ENCODE measurements around the gene PRMT5.
"Not testable (repeated sequence)": the region's sequence is repeated elsewhere in the genome, so short reads cannot be mapped to it uniquely, and the experiment has no call there.

The PRMT5 gene

DNA sequence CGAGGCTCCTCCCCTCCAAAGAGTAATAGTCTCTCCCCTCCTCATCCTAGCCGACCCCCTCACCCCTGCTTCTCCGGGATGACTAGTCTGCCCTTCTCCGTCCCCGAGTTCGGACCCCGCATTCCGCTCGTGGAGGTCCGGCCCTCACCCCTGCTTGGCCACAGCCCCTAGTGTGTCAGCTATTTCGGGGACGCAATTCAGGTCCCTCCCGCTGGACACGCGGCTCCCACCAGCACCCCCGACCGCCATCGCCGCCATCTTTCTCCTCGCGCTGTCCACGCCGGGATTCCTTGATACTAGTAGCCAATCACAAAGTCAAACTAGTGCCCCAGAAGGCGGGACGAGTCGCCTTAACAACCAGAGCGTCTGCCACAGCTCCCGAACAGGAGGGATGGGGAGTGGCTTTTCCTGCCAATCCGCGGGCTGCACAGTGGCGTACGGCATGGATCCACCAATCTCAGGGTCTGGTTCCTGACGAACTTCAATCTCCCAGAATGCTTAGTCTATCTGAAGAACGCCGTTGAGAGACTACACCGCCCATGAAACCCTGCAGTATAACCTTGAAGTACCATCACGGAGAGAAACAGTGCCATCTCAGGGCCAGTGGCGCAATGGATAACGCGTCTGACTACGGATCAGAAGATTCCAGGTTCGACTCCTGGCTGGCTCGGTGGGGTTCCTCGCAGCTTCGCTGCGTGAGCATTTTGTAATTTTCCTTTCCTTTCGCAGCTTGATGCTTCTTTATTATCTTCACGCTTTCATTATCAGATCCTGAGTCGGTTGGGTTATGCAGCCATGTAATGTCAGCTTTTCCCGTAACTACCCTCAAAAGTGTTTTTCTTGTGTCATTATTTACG, at the start of gene PRMT5:
Gene PRMT5, minus strand, starts transcription at position 273 of the 857 bp plus-strand sequence. Its CDS starts 15 bp downstream, at position 258.
- peak; percentile 88 to 94 for DNase-seq (ENCODE audit: low read depth in 2 of 2)

DNA sequence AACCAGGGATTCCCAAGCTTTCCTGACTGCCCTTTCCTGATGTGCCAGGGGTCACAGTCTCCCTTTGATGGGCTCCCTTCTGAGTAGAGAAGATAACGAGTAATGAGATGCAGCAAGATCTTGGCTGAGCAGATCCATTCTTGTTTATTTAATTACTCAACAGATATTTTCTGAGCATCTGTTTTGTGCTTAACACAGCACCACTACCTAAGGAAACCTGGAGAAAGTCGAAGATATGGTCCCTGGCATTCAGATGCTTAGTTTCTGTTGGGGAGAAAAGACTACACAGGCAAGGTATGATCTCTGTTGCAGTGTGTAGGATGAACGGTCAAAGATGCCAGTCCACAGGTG, 49.3 kb upstream of the PRMT5 start:
- DNase-seq (ENCODE audit: low read depth in 2 of 2) = no peak

DNA sequence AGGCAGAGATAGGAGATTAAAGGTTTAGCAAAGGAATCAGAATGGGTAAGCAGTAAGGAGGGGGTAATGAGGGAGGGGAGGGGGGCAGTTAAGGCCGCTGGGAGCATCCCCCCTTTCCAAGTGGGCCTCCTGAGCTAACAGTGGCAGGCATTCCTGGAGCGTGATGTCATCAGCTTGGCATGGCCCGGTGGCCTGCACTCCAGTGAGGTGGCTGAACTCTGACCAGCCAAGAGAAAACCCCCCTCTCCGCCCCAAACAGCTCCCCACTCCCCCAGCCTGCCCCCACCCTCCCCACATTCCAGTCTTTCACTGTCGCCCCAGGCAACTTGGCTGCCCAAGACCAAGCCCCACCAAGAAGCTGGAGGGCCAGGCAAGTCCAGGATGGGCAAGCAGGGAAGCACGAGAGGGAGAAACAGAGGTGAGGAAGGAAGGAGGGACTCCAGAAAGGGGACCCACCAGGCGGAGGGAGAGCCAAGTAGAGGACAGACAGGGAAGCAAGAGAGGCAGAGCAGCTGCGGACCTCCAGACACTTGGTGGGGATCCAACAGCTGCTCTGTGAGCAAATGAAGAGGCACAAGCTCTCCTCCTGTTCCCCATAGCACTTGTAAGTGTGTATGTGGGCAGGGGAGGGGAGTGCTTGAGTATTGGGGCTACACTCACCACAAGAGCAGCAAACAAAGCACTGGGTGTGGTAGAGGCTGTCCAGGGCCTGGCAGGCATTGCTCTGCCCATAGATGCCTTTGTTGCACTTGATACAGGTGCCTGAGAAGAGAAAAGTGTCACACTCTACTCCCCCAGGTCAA, 48.7 kb upstream of the PRMT5 start:
- DNase-seq (ENCODE audit: low read depth in 2 of 2) = no peak

DNA sequence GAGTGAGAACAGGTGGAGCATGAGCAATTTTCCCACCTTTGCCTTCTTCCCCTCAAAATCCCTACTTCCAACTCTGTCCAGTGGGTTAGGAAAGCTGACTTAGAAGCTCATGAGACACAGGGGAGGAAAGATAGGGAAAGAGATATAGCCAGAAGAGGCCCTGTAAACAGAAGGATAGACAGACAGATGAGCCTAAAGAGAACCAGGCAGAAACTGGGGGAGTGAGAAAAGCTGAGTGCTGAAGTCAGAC, 48.2 kb upstream of the PRMT5 start:
- DNase-seq (ENCODE audit: low read depth in 2 of 2) = no peak

DNA sequence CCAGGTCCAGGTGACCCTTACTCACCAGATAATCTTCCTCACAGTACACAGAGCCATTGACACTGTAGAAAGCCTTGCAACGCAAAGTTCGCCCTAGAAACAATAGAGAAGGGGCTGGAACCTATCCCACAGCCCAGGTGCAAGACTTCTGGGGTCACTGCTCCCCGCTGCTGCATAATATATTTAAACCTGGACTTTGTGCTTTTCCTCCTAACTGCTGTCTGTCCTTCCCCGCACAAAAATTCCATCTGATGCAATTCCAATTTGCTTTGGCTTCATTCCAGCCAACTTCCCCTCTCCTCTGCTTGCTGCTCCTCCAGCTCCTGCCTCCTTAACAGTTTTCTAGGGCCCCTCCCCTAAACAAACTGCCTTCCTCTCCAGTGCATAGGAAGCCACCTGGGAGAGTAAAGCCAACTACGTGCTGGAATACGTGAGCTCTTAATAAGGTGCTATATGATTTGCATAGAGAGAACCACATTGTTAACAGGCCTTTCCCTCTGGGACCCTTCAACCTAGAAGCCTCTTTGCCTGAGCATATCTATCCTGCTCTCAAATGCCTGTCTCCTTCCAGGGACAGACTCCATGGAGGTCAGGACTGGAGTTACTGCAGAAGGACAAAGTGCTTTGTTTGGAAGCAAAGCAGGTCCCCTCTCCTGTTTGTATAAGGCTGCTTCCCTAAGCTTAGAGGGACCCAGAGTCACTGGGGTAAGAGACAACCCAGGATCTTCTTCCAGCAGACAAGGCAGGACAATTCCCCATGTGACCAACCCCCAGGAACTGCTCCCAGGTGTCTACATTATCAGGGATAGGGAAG, 47.7 kb upstream of the PRMT5 start:
- DNase-seq (ENCODE audit: low read depth in 2 of 2) = no peak

DNA sequence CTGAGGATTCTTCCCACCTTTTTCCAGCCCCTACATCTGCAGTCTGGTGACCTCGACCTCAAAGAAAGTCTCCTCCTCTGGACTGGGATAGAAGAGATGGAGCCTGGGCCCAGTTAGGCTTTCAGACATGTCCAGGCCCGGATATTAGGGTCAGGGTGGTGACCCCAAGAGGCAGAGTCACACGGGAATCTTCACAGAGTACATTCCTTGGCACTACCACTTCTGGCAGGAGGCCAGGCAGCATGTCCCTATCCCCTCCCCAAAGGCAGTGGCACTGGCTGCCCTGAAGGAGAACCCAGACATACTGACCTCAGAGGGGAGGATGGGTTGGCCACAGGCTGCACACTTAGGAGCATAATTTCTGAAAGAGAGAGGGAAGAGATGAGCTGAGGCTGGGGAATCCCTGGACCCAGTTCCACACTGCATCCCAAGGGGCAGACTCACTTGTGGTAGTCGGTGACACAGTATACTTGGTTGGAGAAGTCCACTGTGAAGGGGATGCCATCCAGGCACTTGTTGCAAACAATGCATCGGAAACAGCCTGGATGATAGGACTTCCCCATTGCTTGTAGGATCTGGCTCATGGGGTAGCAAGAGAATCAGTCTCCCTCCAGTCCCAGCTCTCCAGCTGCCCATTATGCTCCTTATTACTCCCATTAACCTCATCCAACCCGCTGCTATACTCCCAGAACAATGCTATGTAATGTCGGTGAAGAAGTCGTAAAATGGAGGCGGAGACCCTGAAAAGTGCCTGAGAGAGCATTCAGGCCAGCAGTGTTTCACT, 45.5 kb upstream of the PRMT5 start:
- no peak for DNase-seq (ENCODE audit: low read depth in 2 of 2)

DNA sequence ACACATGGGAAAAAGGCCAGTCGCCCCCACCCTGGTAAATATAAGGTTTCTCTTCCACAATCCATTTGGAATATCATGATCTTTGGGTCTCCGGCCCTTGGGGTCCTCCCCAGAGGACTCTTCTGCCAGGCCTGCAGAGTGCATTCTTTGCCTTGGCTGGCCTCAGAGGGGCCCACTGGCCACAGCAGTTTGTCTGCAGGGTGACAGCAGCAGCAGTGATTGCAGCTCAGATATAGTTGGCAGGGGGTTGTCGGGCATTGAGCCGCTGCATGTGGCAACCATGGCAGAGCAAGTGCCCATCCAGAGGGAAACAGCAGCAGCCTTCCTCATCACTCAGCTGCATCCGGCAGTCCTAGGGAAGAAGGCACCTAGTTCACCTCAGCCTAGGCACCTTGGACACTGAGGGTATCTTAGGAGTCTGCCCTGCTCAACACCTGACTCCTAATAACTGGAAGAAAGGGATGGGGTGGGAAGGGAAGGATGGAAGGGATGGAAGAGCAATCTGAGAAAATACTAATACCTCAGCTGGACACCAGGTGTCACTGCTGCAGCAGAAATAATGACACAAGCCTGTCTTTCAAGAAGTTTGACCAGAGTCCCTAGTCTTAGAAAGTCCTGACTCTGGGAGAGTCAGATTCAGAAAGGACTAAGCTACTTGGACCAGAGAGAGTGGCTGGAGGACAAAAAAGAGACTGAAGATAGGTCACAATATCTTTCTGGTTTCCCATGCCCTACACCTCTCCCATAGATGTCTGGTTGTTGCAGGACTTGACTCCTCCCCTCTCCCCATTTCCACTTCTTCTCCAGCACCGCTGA, 44.2 kb upstream of the PRMT5 start:
- DNase-seq (ENCODE audit: low read depth in 2 of 2) = no peak

DNA sequence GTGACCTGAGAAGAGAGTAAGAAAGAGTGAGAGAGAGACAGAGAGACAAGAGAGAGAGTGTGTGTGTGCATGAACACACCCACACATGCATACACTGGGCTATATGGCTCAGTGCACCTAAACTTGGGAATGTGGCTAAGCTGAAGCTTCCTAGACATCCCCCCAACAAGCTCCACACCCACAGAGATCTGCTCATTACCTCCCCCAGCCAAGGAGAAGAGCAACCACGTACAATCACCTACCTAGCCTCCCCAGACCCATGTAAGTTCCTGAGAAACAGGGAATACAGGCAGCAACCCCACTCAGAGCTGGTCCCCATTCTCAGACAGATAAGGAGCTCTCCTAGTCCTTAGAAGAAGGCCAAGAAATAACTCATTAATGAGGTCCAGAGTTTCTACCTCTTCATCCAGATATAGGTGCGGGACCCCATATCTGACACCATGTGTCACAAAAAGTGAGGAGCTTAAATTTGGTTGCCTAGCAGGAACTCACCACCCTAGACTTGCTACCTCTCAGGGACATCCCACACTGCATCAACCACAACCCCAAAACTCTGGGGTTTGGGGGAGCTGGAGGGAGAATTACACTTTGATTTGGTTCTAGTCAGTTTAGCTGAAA, 43.2 kb upstream of the PRMT5 start:
- DNase-seq (ENCODE audit: low read depth in 2 of 2) = no peak

DNA sequence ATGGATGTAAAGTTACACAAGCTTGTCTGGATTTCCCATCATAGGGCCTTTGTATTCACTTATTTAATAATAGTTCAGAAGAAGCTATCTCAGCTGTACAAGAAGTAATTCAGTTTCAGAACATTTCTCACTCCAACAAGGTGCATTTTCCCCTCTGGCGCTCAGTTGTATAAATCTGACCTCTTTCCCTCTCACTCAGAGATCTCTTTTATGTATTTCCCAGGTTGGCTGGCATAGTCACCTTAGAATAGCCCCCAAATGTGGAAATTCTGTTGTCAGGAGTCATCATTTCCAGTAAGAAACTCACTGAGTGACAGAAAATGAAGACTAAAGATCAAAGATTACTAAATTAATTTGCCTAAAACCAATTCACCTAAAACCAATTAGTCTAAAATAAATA, 42.0 kb upstream of the PRMT5 start:
- DNase-seq (ENCODE audit: low read depth in 2 of 2) = no peak

DNA sequence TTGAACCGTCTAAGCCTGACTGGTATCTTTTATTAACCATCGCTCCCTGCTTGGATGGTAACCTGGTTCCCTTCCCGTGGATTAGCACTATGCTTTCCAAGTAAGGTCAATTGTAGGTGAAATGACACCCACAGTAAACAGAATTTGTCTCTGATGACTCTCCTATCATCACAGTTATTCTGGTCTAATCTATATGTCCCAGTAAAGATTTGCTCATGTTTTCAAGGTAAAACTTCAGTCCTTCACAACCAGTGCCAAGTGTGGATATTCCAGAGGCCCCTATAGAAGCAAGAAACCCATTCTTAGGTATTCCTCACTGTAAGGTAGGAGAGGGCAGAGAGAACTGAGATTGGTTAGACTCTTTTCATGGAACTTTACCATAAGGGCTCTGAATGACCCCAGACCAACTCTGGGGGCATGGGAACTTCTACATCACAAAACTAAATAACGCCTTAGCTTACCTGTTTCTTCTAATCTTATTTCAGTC, 37.6 kb upstream of the PRMT5 start:
- no peak for DNase-seq (ENCODE audit: low read depth in 2 of 2)

DNA sequence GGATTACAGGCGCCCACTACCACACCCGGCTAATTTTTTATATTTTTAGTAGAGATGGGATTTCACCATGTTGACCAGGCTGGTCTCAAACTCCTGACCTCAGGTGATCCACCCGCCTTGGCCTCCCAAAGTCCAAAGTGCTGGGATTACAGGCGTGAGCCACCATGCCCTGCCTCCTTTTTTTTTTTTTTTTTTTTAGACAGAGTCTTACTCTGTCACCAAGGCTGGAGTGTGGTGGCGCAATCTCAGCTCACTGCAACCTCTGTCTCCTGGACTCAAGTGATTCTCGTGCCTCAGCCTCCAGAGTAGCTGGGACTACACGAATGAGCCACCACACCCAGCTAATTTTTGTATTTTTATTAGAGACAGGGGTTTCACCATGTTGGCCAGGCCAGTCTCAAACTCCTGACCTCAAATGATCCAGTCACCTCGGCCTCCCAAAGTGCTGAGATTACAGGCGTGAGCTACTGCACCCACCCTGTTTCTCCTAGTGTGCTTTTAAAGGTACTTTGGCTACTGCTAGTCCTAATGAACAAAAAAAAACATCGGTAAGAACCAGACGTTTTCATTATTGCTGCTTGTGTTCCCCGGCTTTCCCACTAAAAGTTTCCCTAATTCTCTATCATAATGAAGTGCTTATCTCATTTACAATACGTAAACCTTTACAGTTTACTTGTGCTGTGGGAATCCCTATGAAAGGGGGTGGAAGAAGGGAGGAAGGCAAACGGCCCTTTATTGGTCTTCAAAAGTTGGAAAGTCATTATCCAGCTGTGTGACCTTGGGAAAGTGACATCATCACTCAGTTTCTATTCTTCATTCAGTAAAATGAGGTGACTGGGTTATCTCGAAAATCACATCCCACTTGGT, 37.0 kb upstream of the PRMT5 start:
- not testable (repeated sequence) for DNase-seq (ENCODE audit: low read depth in 2 of 2)

DNA sequence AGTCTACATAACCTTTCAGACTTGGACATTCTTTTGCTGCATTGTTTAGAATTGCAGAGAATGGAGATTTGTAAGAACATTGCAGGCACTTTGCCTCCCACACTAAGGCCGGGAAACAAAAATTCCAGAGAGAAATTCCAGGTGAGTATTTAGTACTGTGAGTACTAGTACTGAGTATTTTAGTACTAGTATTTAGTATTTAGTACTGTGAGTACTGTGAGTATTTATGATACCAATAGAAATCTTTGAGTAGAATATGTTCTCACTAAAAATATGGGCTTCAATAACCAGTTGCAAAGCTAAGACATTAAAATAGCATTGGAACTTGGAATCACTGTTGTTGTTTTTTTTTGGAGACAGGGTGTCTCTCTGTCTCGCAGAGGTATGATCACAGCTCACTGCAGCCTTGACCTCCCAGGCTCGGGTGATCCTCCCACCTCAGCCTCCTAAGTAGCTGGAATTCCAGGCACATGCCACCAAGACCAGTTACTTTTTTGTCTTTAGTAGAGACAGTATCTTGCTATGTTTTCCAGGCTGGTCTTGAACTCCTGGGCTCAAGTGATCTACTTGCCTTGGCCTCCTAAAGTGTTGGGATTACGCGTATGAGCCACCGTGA, 33.0 kb upstream of the PRMT5 start:
- no peak for DNase-seq (ENCODE audit: low read depth in 2 of 2)

DNA sequence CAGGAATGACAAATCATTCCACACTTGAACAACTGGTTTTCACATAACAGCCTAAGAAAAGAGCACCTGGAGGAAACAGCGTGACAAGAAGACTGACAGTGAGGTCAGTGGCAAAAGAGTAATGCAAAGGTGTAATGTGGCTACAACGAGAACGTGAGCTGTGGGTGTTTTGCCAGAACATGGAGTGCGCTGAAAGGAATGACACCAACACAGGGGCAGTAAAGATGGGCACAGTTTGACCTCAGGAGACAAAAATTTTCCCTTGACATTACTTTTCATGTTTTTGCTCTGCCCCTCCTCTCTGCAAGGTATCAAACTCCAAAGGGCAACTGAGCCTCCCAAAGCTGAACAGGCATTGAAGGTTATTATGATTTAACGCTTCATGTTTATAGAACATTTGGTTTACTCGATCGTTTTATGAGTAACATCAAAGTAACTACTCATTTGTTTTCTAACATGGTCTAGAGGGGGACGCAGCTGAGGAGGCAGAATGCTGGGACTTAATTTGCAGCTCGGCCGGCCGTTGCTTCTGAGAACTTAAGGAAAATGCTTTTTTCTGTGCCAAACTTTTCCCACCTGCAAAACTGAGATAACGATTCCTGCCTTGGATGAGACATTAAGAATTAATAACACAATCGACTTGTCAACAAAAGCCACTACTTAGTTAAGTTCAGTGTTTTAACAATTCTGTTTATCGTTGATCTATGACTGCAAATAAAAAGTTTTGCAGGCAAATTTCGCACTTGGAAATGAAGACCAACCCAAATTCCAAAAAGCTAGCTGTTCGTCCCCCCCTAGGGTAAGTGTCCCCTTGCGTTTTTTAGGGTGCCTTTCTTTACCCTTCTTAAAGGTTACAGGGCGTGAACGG, 26.8 kb upstream of the PRMT5 start:
- no peak for DNase-seq (ENCODE audit: low read depth in 2 of 2)

DNA sequence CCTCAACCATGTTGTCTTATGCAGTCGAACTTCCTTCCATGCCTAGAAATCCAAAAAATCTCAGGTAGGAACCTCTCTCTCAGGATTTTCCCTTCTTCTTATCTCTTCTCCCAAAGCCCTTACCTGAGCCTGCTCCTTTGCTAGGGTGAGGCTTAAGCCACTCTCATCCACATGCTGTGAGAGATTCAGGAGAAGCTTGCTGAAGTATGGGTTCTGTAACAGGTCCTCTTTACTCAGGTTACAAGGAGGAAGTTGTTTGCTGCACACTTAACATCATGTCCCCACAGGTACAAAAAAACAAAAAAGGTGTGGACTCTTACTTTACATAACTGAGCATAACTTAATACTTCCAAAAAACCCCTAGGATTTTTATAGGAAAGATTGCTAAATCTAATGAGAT, 23.2 kb upstream of the PRMT5 start:
- no peak for DNase-seq (ENCODE audit: low read depth in 2 of 2)

DNA sequence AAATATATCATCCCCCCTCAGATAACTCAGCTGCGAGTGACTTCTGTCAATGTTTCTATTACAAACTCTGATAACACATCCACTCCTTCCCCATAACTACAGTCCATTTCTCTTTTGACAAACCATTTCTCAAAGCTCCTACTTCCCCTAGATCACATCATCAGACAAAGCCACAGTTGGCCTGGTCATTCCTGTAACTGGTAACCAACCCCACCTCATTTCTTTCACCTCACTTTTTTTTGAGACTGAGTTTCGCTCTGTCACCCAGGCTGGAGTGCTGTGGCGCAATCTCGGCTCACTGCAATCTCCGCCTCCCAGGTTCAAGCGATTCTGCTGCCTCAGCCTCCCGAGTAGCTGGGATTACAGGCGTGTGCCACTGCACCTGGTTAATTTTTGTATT, 22.6 kb upstream of the PRMT5 start:
- DNase-seq (ENCODE audit: low read depth in 2 of 2) = not testable (repeated sequence)

DNA sequence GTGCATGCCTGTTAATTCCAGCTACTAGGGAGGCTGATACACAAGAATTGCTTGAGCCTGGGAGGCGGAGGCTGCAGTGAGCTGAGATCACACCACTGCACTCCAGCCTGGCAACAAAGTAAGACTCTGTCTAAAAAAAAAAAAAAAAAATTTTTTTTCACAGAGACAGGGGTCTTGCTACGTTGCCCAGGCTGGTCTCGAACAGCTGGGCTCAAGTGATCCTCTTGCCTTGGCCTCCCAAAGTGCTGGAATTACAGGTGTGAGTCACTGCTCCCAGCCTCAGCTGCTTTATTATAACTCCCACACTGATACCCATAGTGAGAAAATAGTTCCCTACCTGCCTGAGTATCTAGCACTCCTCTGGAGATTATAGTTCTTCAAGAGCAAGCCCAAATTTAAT, 16.5 kb upstream of the PRMT5 start:
- DNase-seq (ENCODE audit: low read depth in 2 of 2) = no peak

DNA sequence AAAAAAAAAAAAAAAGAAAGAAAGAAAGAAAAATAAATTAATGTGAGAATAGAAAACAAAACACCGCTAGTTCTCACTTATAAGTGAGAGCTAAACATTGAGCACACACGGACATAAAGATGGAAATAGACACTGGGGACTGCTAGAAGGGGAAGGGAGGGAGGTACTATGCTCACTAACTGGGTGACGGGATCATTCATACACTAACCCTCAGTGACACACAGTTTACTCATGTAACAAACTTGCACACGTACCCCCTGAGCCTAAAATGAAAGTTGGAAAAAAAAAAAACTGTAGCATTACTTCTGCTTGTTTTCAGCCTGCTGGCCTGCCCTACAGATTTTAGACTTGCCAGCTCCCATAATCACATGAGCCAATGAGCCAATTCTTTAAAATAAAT, 10.5 kb upstream of the PRMT5 start:
- DNase-seq (ENCODE audit: low read depth in 2 of 2) = no peak

DNA sequence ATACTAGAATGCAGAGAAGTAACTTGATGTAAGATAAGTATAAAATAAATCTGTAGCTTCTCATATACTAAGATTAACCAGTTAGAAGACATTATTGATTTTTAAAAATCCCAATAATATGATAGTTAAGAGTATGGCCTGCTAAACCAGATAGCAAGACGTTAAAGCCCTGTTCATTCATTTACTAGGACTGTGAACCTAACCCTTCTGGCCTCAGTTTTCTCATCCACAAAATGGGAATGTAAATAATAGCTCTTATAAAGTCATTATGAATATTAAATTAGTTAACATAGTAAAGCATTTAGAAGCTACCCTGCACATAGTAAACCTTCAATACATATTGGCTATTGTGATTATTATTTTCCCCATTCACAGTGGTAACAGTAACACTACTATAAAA, 6.0 kb upstream of the PRMT5 start:
- DNase-seq (ENCODE audit: low read depth in 2 of 2) = no peak

Data from stimulated activated CD8-positive, alpha-beta memory T cell treated with anti-CD3 and anti-CD28 coated beads, Interleukin-2, amount 100 ng/mL, for 48 hours (primary cell).